HG02840 (cell line): ENCODE measurements around the gene COL25A1.
"Not testable (repeated sequence)": the region's sequence is repeated elsewhere in the genome, so short reads cannot be mapped to it uniquely, and the experiment has no call there.

ENCODE experiments used
- ATAC-seq: cut with Tn5 transposase; IDR thresholded peaks from one replicate; pipeline ENCODE4 v1.9.1; 2021; ENCODE audit warnings: mild to moderate bottlenecking, moderate library complexity, moderate number of reproducible peaks; ENCODE audit not compliant: unreplicated experiment, low FRiP score

The COL25A1 gene

GRCh38 chr4:108889696-108890483, 412.6 kb downstream of the COL25A1 start:
- no peak for ATAC-seq

GRCh38 chr4:108888769-108889168, 413.7 kb downstream of the COL25A1 start:
- ATAC-seq, result no peak

- no peak for ATAC-seq
Measured at GRCh38 chr4:108887034-108887433, 415.4 kb downstream of the COL25A1 start.

GRCh38 chr4:108885211-108885610, 417.2 kb downstream of the COL25A1 start:
- ATAC-seq, result no peak

- ATAC-seq, result no peak
Measured at GRCh38 chr4:108884596-108884995, 417.9 kb downstream of the COL25A1 start.

GRCh38 chr4:108881986-108882385, 420.5 kb downstream of the COL25A1 start:
- ATAC-seq, result no peak

- ATAC-seq, result no peak
Measured at GRCh38 chr4:108881190-108881589, 421.3 kb downstream of the COL25A1 start.

GRCh38 chr4:108878806-108879205, 423.7 kb downstream of the COL25A1 start:
- no peak for ATAC-seq

GRCh38 chr4:108877821-108878220, 424.6 kb downstream of the COL25A1 start:
- no peak for ATAC-seq

GRCh38 chr4:108874806-108875205, 427.7 kb downstream of the COL25A1 start:
- ATAC-seq, result no peak

- ATAC-seq, result not testable (repeated sequence)
Measured at GRCh38 chr4:108869970-108870369, 432.5 kb downstream of the COL25A1 start.

- no peak for ATAC-seq
Measured at GRCh38 chr4:108868606-108869227, 433.7 kb downstream of the COL25A1 start.

GRCh38 chr4:108867476-108867875, 435.0 kb downstream of the COL25A1 start:
- ATAC-seq, result no peak

GRCh38 chr4:108861334-108861733, 441.1 kb downstream of the COL25A1 start:
- ATAC-seq, result no peak

- no peak for ATAC-seq
Measured at GRCh38 chr4:108854786-108855185, 447.7 kb downstream of the COL25A1 start.

GRCh38 chr4:108852691-108853090, 449.8 kb downstream of the COL25A1 start:
- no peak for ATAC-seq

GRCh38 chr4:108851366-108851765, 451.1 kb downstream of the COL25A1 start:
- no peak for ATAC-seq

GRCh38 chr4:108850219-108850649, 452.2 kb downstream of the COL25A1 start:
- peak; percentile 42 for ATAC-seq

GRCh38 chr4:108849611-108850168, 452.8 kb downstream of the COL25A1 start:
- peak; percentile 83 for ATAC-seq

- ATAC-seq, result no peak
Measured at GRCh38 chr4:108846568-108846967, 455.9 kb downstream of the COL25A1 start.

- ATAC-seq, result no peak
Measured at GRCh38 chr4:108840426-108840975, 462.0 kb downstream of the COL25A1 start.
